ENCODE measurements around the gene NCAM1.
"Not testable (repeated sequence)": the region's sequence is repeated elsewhere in the genome, so short reads cannot be mapped to it uniquely, and the experiment has no call there.

NCAM1 gene

GRCh38 chr11:112961146-112961668 is at the start of gene NCAM1:
Gene NCAM1, plus strand, starts transcription at chr11:112961420.
- H3K4me3 ChIP-seq (ENCODE audit: low read depth, low read length), result peak within 1 kb of the TSS; percentile 29

DNA sequence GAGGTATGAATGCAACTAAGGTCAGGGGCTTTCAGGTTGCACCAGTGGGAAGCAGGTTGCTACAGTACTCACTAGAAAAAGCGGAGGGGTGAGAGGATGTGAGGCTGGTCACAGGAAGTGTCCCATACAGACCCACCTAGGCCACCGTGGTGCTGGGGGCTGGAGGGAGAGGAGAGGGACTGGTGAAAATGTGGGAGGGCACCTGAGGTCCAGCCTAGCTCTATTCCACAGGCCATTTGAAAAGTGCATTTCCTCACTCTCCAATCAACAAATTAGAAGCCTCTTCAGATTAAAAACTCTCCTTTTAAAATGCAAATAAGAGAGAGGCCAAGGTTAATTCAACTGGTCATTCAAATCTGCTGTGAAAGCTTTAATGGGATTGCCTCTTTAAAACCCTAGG is 38.6 kb upstream of the NCAM1 start:
- no peak overlapping the region for H3K4me3 ChIP-seq (ENCODE audit: low read depth, low read length)
- TF ChIP-seq CTCF (IDR thresholded peaks at IDR 0.05; ENCODE audit: low read depth, low read length), result no peak

More at GRCh38 chr11:112961146-112961668, at the start of gene NCAM1:
- TF ChIP-seq CTCF (IDR thresholded peaks at IDR 0.05; ENCODE audit: low read depth, low read length), result no peak

- H3K4me3 ChIP-seq (ENCODE audit: low read depth, low read length), result not testable (repeated sequence)
These were observed 36.4 kb upstream of the NCAM1 start for GRCh38 chr11:112924836-112925235.

DNA sequence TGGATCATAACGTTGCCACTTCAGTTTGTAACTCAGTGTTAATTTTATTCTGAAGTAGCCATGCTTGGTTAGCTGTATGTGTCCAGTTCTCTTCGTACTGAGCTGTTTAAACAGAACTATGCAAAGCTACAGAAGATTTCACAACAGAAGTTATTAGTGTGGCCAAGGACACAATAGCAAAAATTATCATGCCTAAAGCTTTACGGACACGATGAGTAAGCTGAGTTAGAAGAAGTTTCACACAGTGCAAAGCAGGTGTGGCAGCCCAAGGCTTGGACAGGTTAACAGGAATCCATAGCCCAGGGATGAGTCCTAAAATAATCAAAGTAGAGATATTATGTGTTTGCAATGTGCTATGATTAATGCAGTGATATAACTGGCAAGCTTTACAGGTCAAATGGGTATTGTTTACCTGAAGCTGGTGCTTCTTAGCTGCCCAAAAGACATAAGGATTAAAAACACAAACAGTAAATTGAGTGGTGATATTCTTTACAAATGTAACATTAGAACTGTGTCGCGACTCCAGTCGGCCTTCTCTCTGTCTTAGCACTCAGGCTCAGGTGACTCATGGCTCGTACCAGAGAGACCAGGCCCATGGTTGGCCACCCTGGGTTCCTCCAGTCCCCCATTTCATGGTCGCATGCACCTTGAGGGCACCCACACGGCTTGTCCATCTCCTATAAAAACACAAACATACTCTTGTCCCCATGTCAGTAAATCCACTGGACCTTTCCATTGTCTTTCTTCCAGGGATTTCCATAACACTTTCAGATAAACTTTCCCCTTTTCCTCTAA is 35.5 kb upstream of the NCAM1 start:
- H3K4me3 ChIP-seq (ENCODE audit: low read depth, low read length), result no peak overlapping the region
- no peak for TF ChIP-seq CTCF (IDR thresholded peaks at IDR 0.05; ENCODE audit: low read depth, low read length)

GRCh38 chr11:112928136-112928535 is 33.1 kb upstream of the NCAM1 start:
- no peak for TF ChIP-seq CTCF (IDR thresholded peaks at IDR 0.05; ENCODE audit: low read depth, low read length)
- H3K4me3 ChIP-seq (ENCODE audit: low read depth, low read length), result no peak overlapping the region

DNA sequence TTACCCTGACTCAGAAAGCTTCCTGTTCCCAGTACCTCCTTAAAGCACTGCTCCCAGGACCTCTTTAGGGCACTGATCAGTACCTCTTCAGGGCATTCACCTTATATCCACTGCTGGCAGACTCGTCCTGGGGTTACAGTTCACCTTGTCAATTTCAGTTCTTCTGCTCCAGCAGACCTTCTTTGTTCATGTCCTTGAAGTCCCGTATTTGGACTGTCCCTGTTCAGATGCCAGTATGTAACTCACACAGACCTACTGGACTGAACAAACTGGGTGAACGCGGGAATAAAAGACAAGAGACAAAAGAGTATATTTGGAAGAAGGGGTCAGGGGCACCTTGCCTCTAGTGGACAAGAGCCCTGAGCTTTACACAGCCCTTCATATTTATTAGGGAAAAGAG is 31.8 kb upstream of the NCAM1 start:
- TF ChIP-seq CTCF (IDR thresholded peaks at IDR 0.05; ENCODE audit: low read depth, low read length), result no peak
- H3K4me3 ChIP-seq (ENCODE audit: low read depth, low read length), result no peak overlapping the region

DNA sequence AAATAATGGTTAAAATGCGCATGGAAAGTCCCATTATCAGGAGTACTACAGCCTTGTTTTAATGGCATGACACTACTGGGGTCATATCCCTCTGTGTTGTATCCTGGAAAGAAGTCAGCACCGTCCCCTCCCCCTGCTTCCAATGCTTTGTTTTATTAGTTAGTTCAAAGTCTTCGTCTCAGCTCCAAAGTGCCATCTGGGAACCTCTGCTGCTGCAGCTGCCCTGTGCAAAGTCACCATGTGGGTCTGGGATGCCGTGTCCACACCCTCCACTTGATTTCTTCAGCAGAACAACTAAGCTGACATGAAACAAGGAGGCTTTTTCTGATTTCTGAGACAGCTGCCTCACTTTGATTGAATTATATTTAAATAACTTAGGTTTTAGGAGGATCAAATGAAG is 29.5 kb upstream of the NCAM1 start:
- no peak for TF ChIP-seq CTCF (IDR thresholded peaks at IDR 0.05; ENCODE audit: low read depth, low read length)

More for the DNA sequence above, 29.5 kb upstream of the NCAM1 start:
- H3K4me3 ChIP-seq (ENCODE audit: low read depth, low read length), result no peak overlapping the region

Measured in WI38 (cell line).